Stimulated activated CD8-positive, alpha-beta memory T cell treated with anti-CD3 and anti-CD28 coated beads, Interleukin-7, amount 100 ng/mL, for 4 hours (primary cell): ENCODE measurements around the gene BAMBI.
A peak's percentile ranks its signal among the peaks of the same experiment; 100 is the strongest.

Experiments used
- DNase-seq, 2 donors: peaks; one replicate each; pipeline ENCODE4 v3.0.0-alpha.2; 2020; ENCODE audit warnings: low read depth in 2 of 2

Gene BAMBI

GRCh38 chr10:28676326-28676967 lies 874 bp upstream of the BAMBI start:
- peak in 1 of 2 donors; percentile 8 for DNase-seq

DNA sequence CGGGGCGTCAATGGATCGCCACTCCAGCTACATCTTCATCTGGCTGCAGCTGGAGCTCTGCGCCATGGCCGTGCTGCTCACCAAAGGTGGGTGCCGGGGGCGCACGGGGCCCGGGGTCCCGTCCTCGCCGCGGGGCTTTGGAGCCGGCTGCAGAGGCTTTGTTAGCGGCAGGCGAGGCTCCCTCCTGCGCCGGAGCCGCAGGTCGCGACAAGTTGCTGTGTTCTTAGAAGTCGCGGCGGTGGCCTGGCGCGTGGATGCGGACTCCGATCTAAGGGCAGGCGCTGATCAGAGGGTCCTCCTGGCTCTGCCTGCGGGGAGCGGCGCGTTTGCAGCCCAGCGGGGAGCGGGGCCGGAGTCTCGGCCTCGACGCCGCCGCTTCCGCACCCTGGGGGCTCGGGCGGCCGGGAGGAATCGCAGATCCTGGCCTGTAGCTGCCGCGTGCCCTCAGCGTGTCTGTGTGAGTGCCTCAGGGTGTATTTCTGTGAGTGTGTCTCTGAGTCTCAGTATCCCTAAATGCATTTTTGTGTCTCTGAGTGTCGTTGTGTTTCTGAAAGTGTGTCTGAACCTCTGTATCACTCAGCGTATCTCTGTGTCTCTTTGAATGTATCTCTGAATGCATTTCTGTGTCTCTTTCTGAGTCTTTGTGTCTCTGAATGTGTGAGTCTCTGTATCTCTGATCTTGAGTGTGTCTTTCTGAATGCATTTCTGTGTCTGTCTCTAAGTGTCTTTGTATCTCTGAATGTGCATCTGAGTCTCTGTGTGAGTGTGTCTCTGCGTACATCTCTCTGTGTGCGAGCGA lies 766 bp downstream of the BAMBI start:
- DNase-seq: peak in 1 of 2 donors; percentile 3

GRCh38 chr10:28678687-28679457 lies 1.6 kb downstream of the BAMBI start:
- DNase-seq: no peak

- DNase-seq: no peak
These were observed 2.4 kb downstream of the BAMBI start for GRCh38 chr10:28679581-28680357.

DNA sequence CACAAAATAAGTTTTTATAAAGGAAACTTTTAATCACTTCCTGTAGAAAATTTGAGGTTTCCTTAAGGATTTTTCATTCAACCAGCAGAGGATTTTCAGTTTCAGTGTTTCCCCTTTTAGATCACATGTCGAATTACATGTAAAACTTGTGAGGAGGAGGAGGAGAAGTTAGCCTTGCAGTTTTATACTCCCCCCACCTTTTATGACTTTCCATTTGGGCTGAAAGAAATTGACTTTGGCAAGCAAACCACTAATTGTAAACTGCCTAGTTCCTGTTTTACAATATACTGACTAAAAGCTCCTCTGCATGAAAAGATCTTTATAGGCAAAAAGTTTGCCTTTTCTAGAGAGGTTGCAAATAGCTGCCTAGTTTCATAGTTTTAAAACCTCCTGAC lies 3.0 kb downstream of the BAMBI start:
- no peak for DNase-seq

DNA sequence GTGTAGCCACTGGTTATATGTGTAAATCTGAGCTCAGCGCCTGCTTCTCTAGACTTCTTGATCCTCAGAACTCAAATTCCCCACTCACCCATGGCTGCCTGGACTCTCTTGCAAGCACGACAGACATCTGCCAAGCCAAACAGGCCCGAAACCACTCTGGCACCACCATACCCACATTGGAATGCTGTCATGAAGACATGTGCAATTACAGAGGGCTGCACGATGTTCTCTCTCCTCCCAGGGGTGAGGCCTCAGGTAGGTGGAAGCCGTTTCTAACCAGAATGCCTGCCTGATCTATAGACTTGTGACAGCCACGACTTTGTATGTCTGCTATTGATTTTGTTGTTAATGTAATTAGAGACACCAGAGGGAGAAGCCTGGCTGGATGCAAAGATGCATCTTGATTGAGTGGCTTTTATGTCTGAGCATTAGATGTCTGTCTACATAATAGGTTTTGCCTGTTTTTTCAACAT lies 4.0 kb downstream of the BAMBI start:
- DNase-seq: no peak

- DNase-seq: no peak
These were observed 4.8 kb downstream of the BAMBI start for GRCh38 chr10:28681928-28682750.

GRCh38 chr10:28684157-28684985 lies 7.0 kb downstream of the BAMBI start:
- no peak for DNase-seq

GRCh38 chr10:28684986-28685580 lies 7.8 kb downstream of the BAMBI start:
- no peak for DNase-seq

DNA sequence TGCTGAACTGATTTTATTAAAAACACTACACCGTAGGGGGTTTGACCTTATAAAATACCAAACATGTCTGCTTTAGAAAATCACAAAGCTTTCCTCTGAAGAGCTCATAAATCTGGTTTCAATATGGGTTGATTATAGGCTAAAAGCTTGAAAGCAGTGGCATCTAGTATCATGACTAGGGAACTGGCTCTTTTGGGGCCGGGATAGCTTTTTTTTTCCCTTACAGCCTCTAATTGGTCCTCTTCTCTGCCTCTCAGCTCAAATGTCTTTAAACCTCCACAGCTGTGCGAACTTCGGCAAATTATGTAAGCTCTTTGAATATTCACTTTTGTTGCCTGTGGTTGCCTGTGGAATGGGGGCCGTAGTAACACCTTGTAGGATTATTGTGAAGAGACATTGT lies 8.4 kb downstream of the BAMBI start:
- DNase-seq: no peak

- no peak for DNase-seq
These were observed 9.7 kb downstream of the BAMBI start for GRCh38 chr10:28686835-28687682.

DNA sequence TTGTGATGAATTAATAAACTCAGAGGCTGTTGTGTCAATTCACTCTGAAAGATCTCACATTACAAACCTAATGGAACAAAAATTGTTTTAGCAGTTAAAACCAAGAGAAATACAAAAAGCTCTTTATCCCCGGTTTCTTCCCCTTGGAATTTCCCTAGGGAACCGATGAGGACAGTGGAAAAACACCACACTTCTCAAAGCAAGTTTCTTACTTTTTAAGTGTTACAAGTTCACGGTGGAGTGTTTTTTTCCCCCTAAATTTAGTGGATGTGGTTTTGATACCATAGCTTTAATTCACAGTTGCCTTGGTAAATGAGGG lies 10.3 kb downstream of the BAMBI start:
- no peak for DNase-seq

- no peak for DNase-seq
These were observed 13.2 kb downstream of the BAMBI start for GRCh38 chr10:28690545-28690944.

DNA sequence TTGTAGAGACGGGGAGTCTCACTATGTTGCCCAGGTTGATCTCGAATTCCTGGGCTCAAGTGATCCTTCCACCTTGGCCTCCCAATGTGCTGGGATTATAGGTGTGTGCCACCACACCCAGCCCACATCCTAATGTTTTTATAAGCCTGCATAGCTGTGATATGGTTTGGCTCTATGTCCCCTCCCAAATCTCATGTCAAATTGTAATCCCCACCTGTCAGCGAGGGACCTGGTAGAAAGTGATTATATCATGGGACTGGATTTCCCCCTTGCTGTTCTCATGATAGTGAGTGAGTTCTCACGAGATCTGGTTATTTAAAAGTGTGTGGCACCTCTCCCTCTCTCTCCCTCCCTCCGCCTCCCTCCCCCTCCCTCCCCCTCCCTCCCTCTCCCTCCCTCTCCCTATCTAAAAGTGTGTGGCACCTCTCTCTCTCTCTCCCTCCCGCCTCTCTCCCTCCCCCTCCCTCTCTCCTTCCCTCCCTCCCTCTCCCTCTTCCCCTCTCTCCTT lies 13.9 kb downstream of the BAMBI start:
- no peak for DNase-seq

DNA sequence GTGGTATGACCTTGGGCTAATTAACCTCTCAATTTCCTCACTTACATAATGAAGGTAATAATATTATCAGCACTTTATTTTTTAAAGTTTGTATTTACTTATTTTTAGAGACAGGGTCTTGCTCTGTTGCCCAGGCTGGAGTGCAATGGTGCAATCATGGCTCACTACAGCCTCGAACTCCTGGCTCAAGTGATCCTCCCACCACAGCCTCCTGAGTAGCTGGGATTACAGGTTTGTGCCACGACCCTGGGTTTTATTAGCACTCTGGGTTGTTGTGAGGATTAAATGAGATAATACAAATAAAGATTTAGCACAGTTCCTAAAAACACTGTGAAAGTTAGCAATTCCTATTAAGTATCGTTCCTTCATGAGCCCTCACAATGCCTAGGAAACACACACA lies 14.7 kb downstream of the BAMBI start:
- no peak for DNase-seq

DNA sequence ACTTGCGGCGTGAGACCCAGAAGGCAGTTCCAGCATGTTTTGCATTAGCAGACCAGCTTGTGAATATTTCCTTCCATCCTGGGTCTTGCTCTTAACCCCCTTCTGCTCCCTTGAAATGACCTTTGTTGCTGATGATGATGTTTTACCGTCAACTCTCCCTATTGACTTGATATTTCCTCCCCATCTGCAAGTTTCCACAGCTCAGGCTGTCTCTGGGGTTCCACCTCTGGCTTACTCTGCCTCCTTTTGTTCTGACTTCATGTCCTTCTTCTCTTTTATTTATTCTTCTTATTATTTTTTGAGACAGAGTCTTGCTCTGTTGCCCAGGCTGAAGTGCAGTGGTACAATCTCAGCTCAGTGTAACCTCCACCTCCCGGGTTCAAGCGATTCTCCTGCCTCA lies 17.2 kb downstream of the BAMBI start:
- DNase-seq: no peak

DNA sequence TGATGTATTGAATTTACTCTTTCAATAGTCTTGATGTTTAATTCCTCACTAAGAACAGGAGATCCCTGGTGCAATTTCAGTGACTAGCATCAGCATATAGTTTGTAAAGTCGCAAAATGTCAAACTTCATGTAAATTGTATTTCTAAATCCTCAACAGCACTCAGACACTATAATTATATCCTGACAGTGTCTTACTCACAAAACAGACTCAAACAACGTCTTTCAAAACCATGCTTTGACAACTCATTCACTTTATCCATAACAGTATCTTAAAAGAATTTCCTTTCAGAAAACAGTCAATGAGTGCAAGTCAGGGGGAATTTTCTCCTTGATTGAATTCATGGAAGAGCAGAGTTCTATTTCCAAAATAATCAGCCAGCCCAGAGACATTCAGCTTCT lies 20.8 kb downstream of the BAMBI start:
- no peak for DNase-seq

- DNase-seq: no peak
These were observed 27.3 kb downstream of the BAMBI start for GRCh38 chr10:28704464-28705161.
